GM19025 (cell line): ENCODE data around the gene GXYLT2.
"Not testable (repeated sequence)": the region's sequence is repeated elsewhere in the genome, so short reads cannot be mapped to it uniquely, and the experiment has no call there.

Source experiments
- ATAC-seq: cut with Tn5 transposase; IDR thresholded peaks from one replicate; pipeline ENCODE4 v1.9.1; 2021; ENCODE audit warnings: mild to moderate bottlenecking, low read depth, moderate library complexity; ENCODE audit not compliant: unreplicated experiment

GXYLT2 gene

DNA sequence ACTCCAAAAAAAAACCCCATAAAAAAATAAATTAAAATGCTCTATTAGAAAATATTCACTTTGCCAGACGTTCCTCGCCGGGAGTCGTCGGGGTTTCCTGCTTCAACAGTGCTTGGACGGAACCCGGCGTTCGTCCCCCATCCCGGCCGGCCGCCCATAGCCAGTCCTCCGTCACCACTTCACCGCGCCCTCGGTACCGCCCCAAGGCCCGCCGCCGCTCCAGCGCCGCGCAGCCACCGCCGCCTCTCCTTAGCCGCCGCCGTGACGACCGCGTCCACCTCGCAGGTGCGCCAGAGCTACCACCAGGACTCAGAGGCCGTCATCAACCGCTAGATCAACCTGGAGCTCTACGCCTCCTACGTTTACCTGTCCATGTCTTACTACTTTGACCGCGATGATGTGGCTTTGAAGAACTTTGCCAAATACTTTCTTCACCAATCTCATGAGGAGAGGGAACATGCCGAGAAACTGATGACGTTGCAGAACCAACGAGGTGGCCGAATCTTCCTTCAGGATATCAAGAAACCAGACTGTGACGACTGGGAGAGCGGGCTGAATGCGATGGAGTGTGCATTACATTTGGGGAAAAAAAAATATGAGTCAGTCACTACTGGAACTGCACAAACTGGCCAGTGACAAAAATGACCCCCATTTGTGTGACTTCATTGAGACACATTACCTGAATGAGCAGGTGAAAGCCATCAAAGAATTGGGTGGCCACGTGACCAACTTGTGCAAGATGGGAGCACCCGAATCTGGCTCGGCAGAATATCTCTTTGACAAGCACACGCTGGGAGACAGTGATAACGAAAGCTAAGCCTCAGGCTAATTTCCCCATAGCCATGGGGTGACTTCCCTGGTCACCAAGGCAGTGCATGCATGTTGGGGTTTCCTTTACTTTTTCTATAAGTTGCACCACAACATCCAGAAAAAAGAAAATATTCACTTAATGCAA is 41.2 kb downstream of the GXYLT2 start:
- ATAC-seq = not testable (repeated sequence)

- no peak for ATAC-seq
These were observed 42.9 kb downstream of the GXYLT2 start for GRCh38 chr3:72930754-72931153.

- ATAC-seq = no peak
These were observed 44.6 kb downstream of the GXYLT2 start for GRCh38 chr3:72932416-72932815.

DNA sequence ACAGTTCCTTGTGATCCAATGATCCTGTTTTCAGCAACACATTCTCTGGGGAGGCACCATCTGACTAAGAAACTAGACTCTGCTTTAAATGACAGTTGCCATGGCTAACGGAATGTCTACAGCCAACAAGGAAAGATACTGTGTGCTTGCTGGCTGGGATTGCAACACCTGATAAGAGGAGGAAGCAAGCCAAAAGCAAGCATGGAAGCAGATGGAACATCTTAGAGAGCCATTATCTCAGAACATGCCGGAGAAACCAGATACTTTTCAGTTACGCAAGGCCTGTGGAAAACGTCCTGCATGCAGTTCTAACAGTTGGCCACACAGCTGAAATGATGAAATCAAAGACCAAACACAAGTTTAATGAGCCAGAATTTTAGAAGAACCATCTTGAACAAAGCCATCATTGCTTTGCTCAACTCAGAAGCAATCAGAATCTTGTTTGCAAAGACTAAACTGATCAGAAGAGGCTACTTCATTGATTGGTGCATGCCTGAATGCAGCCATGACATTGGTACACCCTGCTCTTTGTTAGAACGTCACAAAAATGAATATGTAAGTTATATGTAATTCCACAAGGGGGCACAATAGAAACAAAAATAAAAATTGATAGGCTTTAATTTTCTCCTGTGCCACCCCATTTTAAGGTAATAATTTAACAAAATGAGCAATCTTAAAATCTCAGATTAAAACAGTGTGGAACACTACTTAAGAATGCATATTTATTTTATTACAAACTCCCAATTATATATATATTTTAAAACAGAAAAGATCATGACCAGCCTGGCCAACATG is 50.8 kb downstream of the GXYLT2 start:
- ATAC-seq = peak; percentile 48

DNA sequence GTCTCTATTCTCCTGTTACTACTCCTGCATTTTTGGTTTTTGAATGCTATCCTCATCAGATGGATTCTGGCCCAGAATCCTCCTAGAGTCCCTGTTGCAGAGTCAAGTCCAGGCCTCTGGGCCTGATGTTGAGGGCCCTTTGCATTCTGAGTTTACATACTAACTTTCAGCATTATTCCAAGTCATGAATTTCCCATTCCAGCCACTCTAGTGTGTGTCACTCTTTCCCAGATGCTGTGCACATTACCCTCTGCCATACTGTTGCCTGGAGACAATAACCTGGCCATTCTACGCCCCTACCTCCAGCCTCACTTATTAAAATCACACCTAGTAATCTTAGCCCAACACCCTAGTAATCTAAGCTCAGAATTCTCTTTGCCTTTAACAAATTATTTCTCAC is 53.4 kb downstream of the GXYLT2 start:
- no peak for ATAC-seq

GRCh38 chr3:72942427-72942826 is 54.6 kb downstream of the GXYLT2 start:
- no peak for ATAC-seq

GRCh38 chr3:72944696-72945095 is 56.9 kb downstream of the GXYLT2 start:
- ATAC-seq = no peak

- ATAC-seq = no peak
These were observed 60.1 kb downstream of the GXYLT2 start for GRCh38 chr3:72947715-72948490.

- ATAC-seq = no peak
These were observed 61.2 kb downstream of the GXYLT2 start for GRCh38 chr3:72949016-72949415.

DNA sequence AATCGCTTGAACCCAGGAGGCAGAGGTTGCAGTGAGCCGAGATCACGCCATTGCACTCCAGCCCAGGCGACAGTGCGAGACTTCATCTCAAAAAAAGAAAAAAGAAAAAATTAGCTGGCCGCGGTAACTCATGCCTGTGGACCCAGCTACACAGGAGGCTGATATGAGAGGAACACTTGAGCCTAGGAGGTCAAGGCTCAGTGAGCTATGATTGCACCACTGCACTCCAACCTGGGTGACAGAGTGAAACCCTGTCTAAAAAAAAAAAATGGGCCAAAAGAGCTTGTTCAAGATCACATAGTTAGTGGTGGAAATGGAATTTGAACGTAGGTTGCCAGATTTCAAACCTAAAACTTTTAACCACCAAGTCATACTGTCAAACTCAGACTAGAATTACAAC is 62.5 kb downstream of the GXYLT2 start:
- no peak for ATAC-seq

DNA sequence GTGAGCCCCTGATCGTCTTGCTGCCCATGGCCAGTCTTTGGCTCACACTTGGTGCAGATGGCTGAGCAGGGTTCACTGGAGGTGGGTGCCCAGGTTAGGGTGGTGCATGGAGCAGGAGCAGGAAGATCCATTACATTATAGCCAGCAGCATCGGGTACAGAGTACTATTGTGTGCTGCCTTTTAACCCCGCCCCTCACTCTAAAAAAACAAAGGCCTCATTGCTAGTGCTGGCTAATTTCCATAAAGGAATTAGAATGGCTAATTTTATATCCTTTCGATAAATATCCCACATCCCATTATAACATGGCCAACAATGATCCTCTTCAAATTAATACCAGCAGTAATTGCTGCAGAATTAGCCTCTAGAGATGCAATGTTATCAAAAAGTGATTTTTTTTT is 63.0 kb downstream of the GXYLT2 start:
- ATAC-seq = no peak

- no peak for ATAC-seq
These were observed 63.4 kb downstream of the GXYLT2 start for GRCh38 chr3:72951259-72951722.

DNA sequence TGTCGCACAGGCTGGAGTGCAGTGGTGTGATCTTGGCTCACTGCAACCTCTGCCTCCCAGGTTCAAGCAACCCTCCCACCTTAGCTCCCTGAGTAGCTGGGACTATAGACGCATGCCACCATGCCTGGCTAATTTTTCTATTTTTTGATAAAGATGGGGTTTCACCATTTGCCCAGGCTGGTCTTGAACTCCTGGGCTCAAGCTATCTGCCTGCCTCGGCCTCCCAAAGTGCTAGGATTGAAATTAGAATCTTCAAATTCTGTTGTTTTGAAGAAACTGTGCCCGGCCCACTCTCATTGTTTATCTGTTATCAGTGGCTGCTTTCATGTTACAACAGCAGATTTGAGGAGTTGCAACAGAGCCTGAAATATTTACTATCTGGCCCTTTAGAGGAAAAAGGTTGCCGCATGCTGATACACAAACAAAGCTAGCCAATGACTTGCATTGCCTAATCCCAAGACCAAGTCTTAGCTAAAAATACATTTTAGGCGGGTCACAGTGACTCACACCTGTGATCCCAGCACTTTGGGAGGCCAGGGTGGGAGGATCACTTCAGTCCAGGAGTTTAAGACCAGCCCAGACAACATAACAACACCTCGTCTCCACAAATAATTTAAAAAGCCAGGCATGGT is 65.6 kb downstream of the GXYLT2 start:
- no peak for ATAC-seq

DNA sequence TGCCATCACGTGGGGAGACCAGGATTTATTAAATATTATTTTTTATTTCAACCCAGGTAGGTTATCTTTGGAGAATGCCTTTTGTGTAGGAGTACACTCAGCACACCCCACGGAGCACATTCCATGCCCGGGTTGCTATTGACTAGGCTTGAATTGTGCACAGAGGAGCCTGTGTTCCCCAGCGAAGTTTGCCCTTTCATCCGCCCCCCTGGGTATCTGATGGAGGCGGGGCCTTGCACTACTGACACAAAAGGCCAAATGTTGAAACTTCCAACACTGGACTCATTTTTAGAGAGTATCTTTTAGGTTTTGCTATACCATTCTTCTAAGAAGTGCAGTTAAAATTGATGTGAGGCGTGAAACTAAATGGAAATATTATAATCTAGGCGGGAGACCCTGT is 69.5 kb downstream of the GXYLT2 start:
- no peak for ATAC-seq

DNA sequence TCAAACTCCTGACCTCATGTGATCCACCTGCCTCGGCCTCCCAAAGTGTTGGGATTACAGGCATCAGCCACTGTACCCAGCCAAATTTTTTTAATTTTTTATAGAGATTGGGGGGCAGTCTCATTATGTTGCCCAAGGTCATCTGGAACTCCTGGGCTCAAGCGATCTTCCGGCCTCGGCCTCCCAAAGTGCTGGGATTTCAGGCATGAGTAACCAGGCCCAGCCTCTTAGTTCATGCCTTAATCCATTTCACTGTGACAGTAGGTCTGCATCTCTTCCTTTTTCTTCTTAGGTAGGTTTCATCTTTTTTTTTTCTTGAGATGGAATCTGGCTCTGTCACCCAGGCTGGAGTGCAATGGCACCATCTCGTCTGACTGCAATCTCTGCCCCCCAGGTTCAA is 71.5 kb downstream of the GXYLT2 start:
- ATAC-seq = no peak

GRCh38 chr3:72960812-72961518 is 73.1 kb downstream of the GXYLT2 start:
- no peak for ATAC-seq

DNA sequence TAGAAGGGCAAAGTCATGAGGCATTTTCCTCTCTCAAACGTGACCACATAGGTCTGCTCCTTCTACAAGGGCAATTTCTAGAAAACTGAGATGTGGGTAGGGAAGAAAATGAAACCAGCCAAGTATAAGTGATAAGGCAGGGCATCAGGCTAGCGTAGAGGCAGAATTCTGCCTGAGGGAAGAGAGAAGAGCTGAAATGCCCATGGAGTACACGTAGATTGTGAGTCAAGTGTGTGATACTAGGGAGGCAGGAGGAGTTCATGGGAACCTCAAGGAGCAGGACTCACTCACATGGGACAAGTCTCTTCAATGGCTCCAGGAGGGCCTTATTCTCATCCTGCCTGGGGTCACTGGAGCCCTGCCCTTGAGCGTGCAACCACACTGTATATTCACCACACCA is 73.9 kb downstream of the GXYLT2 start:
- no peak for ATAC-seq

DNA sequence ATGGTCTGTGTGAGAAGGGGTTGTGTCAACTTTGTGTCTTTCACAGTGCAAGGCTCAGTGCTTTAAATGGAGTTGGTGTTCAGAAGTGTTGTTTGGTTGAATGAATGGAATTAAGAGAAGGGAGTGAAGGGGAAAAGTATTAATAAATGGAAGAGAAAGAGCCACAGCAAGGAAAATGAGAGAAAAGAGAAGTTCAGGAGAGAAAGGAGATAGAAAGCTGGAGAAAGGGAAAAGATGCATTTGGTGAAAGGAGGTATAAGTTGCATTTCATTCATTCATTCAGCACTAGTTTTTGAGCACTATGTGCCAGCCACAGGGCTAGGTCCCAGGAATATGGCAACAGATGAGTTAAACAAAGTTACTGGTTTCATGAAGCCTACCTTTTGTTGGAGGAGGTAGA is 74.5 kb downstream of the GXYLT2 start:
- ATAC-seq = no peak

DNA sequence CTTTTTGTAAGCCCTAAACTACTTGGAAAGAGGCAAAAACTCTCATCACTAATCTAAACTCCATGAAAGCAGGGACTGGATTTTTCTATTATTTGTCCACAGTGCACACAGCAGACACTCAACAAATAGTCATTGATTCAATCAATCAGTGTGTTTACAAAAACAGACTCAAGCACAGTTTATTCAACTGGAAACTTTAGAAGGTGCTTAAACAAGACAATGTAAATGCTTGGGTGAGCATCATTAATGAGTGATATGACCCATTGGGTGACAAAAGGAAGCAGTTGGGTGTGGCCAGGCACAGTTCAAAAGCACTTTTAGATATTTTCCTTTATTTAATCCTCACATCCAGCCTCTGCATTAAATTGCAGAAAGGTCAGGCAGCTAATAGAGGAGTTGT is 76.8 kb downstream of the GXYLT2 start:
- ATAC-seq = no peak

DNA sequence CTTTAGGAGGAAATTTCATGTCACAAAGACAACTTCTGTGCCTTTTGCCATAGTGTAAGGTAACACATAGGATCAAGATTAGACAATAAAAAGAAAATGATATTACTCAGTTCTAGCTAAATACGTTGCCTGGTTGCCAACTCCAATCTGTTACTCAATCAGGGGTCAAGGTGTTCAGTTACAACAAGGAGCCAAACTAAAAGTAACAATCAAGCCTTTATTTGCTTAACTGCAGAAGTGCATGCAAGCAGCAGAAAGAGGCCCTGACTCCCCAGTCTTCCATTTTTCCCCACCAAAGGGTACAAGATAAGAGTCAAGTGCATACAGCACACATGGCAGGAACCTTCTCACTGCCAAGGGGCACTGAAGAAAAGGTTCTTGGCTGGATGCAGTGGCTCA is 80.4 kb downstream of the GXYLT2 start:
- no peak for ATAC-seq
